OCI-LY7 (cell line): Measurements from ENCODE around the gene KLHL21. TPM values are rescaled to one million over a fixed set of nuclear protein-coding genes. Genes with fewer than 3 reads are reported as not detected.

Source experiments
- BruUV-seq: library from RNA; stranded (reverse); fragments of 400-500 nt; replicated peaks from 2 replicates; lab custom pipeline; 2021; lab: Mats Ljungman, UMichigan
- CTCF ChIA-PET: fragments of 300-600 bp; sonication (Branson Sonifier 250); formaldehyde crosslinking; loops from one replicate; lab custom pipeline; 2022; ENCODE audit warnings: antibody characterized with exemption; ENCODE audit not compliant: unreplicated experiment; lab: Charles Lee
- POLR2A ChIA-PET: fragments of 300-600 bp; sonication (Branson Sonifier 250); formaldehyde crosslinking; loops from one replicate; lab custom pipeline; 2022; ENCODE audit warnings: antibody characterized with exemption; lab: Charles Lee
- DNase-seq: peaks from one replicate; pipeline ENCODE4 v3.0.0-alpha.2; 2015; ENCODE audit warnings: low spot score
- H2AFZ ChIP-seq: fragments of 200-600 bp; sonication (generic), shearing (Covaris generic); 2 replicates; pipeline ENCODE4 v1.6.1; 2014; ENCODE audit warnings: mild to moderate bottlenecking, antibody characterized with exemption, low read length, moderate library complexity
- H3K27ac ChIP-seq: fragments of 200-600 bp; sonication (generic); 2 replicates; pipeline ENCODE4 v1.5.1; 2014; ENCODE audit warnings: mixed run types, low read depth, mild to moderate bottlenecking, moderate library complexity, low read length, inconsistent platforms; ENCODE audit not compliant: poor library complexity, severe bottlenecking
- H3K36me3 ChIP-seq: fragments of 200-600 bp; sonication (generic); 2 replicates; pipeline ENCODE4 v1.6.1; 2014; ENCODE audit warnings: mild to moderate bottlenecking, antibody characterized with exemption, low read length, moderate library complexity, mixed read lengths; ENCODE audit not compliant: insufficient read depth
- H3K4me1 ChIP-seq: fragments of 200-600 bp; sonication (generic); 2 replicates; pipeline ENCODE4 v1.5.1; 2014; ENCODE audit warnings: mild to moderate bottlenecking, low read length; ENCODE audit not compliant: insufficient read depth, poor library complexity, severe bottlenecking
- H3K4me2 ChIP-seq: fragments of 200-600 bp; sonication (generic); 2 replicates; pipeline ENCODE4 v1.6.1; 2014; ENCODE audit warnings: mild to moderate bottlenecking, low read length
- H3K4me3 ChIP-seq: fragments of 200-600 bp; sonication (generic); 2 replicates; pipeline ENCODE4 v1.5.1; 2014; ENCODE audit warnings: mild to moderate bottlenecking, low read depth, low read length; ENCODE audit not compliant: poor library complexity, severe bottlenecking
- H3K79me2 ChIP-seq: fragments of 200-600 bp; sonication (generic); 2 replicates; pipeline ENCODE4 v1.6.1; 2016; ENCODE audit warnings: low read depth, mild to moderate bottlenecking, low read length, moderate library complexity, mixed read lengths; ENCODE audit not compliant: insufficient read depth
- H3K9me2 ChIP-seq: fragments of 200-600 bp; sonication (generic); 2 replicates; pipeline ENCODE4 v1.6.1; 2016; ENCODE audit warnings: mild to moderate bottlenecking, low read length, mixed read lengths; ENCODE audit not compliant: insufficient read depth
- H3K9me3 ChIP-seq: fragments of 200-600 bp; sonication (generic); 2 replicates; pipeline ENCODE4 v1.6.1; 2014; ENCODE audit warnings: mild to moderate bottlenecking, mixed run types, low read length, mixed read lengths
- H4K20me1 ChIP-seq: fragments of 200-600 bp; sonication (generic); 2 replicates; pipeline ENCODE4 v1.6.1; 2014; ENCODE audit warnings: mild to moderate bottlenecking, antibody characterized with exemption, low read length, moderate library complexity, mixed read lengths; ENCODE audit not compliant: insufficient read depth
- EZH2phosphoT487 ChIP-seq: fragments of 200-600 bp; sonication (generic); IDR thresholded peaks from 2 replicates; pipeline ENCODE4 v1.6.1; 2018; ENCODE audit warnings: low read depth, borderline replicate concordance, mild to moderate bottlenecking, mixed run types, antibody characterized with exemption, low read length, moderate library complexity, mixed read lengths
- intact Hi-C: fragments of 100-400 bp; cut with micrococcal nuclease; formaldehyde crosslinking; loops from one replicate; pipeline ENCODE4 v1.10.0; 2022; ENCODE audit not compliant: unreplicated experiment
- total RNA-seq, 2 experiments: library from RNA; depleted of rRNA in 1 of 2; stranded (reverse); fragments of >200 nt in 1 of 2; shearing (Covaris generic) in 1 of 2; gene quantifications; 2 replicates each; pipeline ENCODE4 v1.2.3, GENCODE V29; 2014 to 2022
- TF ChIP-seq, protein P1 (sequence below): fragments of 200-600 bp; sonication (generic); conservative IDR thresholded peaks from 2 replicates; pipeline ENCODE4 v1.5.1; 2014; ENCODE audit warnings: mild to moderate bottlenecking, antibody characterized with exemption, low read length, moderate library complexity, mixed read lengths

KLHL21 gene
- total RNA-seq, 2 experiments from 2014 or later = 7.4 to 7.6 TPM

DNA sequence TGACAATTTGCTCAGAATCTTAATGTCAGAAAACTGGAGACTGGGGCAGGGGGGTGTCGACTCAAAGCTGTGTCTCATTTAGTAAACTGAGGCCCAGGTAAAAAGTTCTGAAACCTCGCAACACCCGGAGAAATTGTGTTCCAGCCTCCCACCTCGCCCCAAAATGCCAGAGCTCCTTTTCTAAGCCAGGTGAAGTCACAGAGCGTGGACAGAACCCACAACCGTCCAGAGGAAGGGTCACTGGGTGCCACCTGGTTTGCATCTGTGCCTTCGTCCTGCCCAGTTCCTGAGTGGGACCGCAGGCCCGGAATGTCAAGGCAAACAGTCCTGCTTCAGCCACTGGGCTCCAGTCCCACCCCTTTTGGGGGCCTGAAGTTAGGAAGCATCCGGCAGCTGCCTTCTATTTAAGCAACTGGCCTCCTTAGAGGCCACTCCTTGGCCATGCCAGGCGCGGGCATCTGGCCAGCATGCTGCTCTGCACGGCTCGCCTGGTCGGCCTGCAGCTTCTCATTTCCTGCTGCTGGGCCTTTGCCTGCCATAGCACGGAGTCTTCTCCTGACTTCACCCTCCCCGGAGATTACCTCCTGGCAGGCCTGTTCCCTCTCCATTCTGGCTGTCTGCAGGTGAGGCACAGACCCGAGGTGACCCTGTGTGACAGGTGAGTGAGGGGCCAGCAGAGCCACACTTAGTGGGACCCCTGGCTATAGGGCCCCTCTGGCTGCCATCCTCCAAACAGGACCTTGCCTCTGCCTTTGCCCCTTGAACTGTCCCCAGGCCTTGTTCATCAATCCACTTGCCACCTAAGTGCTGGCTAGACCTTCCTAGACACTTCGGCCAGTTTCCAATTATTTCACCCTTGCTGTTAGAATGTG is 47.5 kb downstream of the KLHL21 start, which contains the start of gene TAS1R1:
Gene TAS1R1 (plus strand): TSS at position 401 of the 872 bp plus-strand sequence. CDS start 67 bp downstream, at position 468.
- peak within 1 kb of the TSS; percentile 97 for H2AFZ ChIP-seq
- H3K9me3 ChIP-seq = no peaks in the 10 kb centered on the region
- peak within 1 kb of the TSS; percentile 56 for H3K27ac ChIP-seq
- no TSS peak for BruUV-seq
- peak within 1 kb of the TSS; percentile 99 for H3K4me3 ChIP-seq
- no peak for DNase-seq
- CTCF ChIA-PET = interaction anchor here (0.9 to 1.5 kb wide), 2 partner anchors 16 to 24 kb away, joined by 3 to 7 read pairs; partner anchors contain the start of gene ZBTB48
- TF ChIP-seq EZH2phosphoT487 = no peak
- TF ChIP-seq, protein P1, sequence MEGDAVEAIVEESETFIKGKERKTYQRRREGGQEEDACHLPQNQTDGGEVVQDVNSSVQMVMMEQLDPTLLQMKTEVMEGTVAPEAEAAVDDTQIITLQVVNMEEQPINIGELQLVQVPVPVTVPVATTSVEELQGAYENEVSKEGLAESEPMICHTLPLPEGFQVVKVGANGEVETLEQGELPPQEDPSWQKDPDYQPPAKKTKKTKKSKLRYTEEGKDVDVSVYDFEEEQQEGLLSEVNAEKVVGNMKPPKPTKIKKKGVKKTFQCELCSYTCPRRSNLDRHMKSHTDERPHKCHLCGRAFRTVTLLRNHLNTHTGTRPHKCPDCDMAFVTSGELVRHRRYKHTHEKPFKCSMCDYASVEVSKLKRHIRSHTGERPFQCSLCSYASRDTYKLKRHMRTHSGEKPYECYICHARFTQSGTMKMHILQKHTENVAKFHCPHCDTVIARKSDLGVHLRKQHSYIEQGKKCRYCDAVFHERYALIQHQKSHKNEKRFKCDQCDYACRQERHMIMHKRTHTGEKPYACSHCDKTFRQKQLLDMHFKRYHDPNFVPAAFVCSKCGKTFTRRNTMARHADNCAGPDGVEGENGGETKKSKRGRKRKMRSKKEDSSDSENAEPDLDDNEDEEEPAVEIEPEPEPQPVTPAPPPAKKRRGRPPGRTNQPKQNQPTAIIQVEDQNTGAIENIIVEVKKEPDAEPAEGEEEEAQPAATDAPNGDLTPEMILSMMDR = no peak
- no peaks in the 10 kb centered on the region for H3K9me2 ChIP-seq
- intact Hi-C loops = loop anchor here (1.0 to 5.0 kb wide), 5 partner anchors 25 to 72 kb away; partner anchors contain the start of genes KLHL21, PHF13 and PLEKHG5
- peaks cover 16% of the 10 kb centered on the region for H3K36me3 ChIP-seq
- H3K4me1 ChIP-seq = peaks cover 20% of the 10 kb centered on the region
- H3K4me2 ChIP-seq = peak within 1 kb of the TSS; percentile 100
- POLR2A ChIA-PET = interaction anchor here (0.5 to 1.2 kb wide), 5 partner anchors 13 to 529 kb away, joined by 3 read pairs; no protein-coding TSS in a partner anchor
- H3K79me2 ChIP-seq = peaks cover 29% of the 10 kb centered on the region
- H4K20me1 ChIP-seq = peaks cover 6% of the 10 kb centered on the region; the same call in 1 of the 2 replicates

DNA sequence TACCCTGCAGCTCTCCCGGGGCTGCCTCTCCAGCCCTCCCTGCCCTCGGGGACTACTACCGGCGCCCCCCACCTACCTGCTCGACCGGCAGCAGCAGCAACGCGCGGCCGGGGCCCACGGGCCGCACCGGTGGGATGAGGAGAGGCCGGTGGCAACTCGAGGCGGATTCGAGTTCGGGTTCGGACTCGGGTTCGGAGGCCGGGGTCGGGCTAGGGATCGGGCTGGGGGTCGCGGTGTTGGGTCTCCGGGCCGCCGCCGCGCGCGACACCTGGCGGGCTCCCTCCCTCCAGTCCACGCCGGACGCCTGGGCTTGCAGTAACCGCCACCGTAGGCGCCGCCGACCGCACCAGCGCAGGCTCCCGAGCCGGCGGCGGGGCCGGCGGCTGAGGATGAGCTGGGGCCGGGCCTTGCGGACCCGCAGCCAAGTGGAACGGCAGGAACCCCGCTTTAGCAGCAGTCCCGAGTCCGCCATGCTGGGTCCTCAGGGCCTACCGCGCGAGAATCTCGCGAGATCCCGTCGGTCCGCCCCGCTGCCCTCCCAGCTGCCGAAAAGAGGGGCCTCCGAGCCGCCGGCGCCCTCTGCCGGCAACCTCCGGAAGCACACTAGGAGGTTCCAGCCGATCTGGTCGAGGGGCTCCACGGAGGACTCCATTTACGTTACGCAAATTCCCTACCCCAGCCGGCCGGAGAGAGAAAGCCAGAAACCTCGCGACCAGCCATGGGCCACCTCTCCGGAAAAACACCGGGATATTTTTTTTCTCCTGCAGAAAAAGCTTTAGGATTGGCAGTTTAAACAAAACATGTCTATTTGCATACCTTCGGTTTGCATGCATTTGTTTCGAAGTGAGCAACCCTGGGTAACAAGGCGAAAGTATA is 48.4 kb downstream of the KLHL21 start, which contains the start of gene NOL9:
Gene NOL9 (minus strand): TSS at position 483 of the 876 bp plus-strand sequence. CDS start 11 bp downstream, at position 472.
- intact Hi-C loops = loop anchor here (1.0 to 5.0 kb wide), 5 partner anchors 26 to 73 kb away; partner anchors contain the start of genes KLHL21, PHF13 and PLEKHG5
- TF ChIP-seq EZH2phosphoT487 = no peak
- TF ChIP-seq, protein P1 = peak; percentile 91
- BruUV-seq = no TSS peak
- Histone ChIP-seq H3K79me2 (peaks cover 29% of the 10 kb centered on the region), H3K27ac (peak within 1 kb of the TSS; percentile 56), H3K9me3 (no peaks in the 10 kb centered on the region), H3K4me2 (peak within 1 kb of the TSS; percentile 100), H3K4me3 (peak within 1 kb of the TSS; percentile 99), H3K36me3 (peaks cover 25% of the 10 kb centered on the region), H2AFZ (peak within 1 kb of the TSS; percentile 97), H4K20me1 (peaks cover 6% of the 10 kb centered on the region; the same call in 1 of the 2 replicates), H3K4me1 (peaks cover 18% of the 10 kb centered on the region), H3K9me2 (no peaks in the 10 kb centered on the region)
- POLR2A ChIA-PET = interaction anchor here (0.6 to 1.2 kb wide), 3 partner anchors 12 to 528 kb away, joined by 3 read pairs; no protein-coding TSS in a partner anchor
- CTCF ChIA-PET = interaction anchor here (0.9 to 1.5 kb wide), 2 partner anchors 17 to 25 kb away, joined by 3 to 7 read pairs; partner anchors contain the start of gene ZBTB48
- DNase-seq = peak; percentile 95
